Progenitor cell of endocrine pancreas (in vitro differentiated cells): ENCODE results near the gene HMCN2. TPM values are rescaled to one million over a fixed set of nuclear protein-coding genes. Genes with fewer than 3 reads are reported as not detected.

Experiments
- DNase-seq: peaks from one replicate; pipeline ENCODE4 v3.0.0; 2021; ENCODE audit warnings: low spot score; ENCODE audit not compliant: unreplicated experiment
- H3K27ac Mint-ChIP-seq: 2 replicates; pipeline ENCODE4 v1.8.0; 2021; ENCODE audit warnings: mild to moderate bottlenecking, moderate library complexity, mixed read lengths
- H3K27me3 Mint-ChIP-seq: 2 replicates; pipeline ENCODE4 v1.8.0; 2021; ENCODE audit warnings: mixed read lengths
- H3K36me3 Mint-ChIP-seq: 2 replicates; pipeline ENCODE4 v1.8.0; 2022; ENCODE audit warnings: mixed read lengths; ENCODE audit not compliant: insufficient read depth
- H3K4me1 Mint-ChIP-seq: 2 replicates; pipeline ENCODE4 v1.8.0; 2021; ENCODE audit warnings: low read depth, mixed read lengths
- H3K4me3 Mint-ChIP-seq: 2 replicates; pipeline ENCODE4 v1.8.0; 2021; ENCODE audit warnings: low read depth, mild to moderate bottlenecking, moderate library complexity, mixed read lengths
- H3K9me3 Mint-ChIP-seq: 2 replicates; pipeline ENCODE4 v1.8.0; 2021; ENCODE audit warnings: low read depth, mixed read lengths
- CTCF ChIP-seq: fragments of 200-600 bp; sonication (generic); IDR thresholded peaks from one replicate; pipeline ENCODE4 v1.5.0; 2021; ENCODE audit warnings: antibody characterized with exemption, mild to moderate bottlenecking; ENCODE audit not compliant: unreplicated experiment
- total RNA-seq: library from RNA; stranded (reverse); gene quantifications from 2 replicates; pipeline ENCODE4 v1.2.1, GENCODE V29; 2021

Gene HMCN2
- total RNA-seq, 1 donor from 2014 or later: 0.26 TPM

DNA sequence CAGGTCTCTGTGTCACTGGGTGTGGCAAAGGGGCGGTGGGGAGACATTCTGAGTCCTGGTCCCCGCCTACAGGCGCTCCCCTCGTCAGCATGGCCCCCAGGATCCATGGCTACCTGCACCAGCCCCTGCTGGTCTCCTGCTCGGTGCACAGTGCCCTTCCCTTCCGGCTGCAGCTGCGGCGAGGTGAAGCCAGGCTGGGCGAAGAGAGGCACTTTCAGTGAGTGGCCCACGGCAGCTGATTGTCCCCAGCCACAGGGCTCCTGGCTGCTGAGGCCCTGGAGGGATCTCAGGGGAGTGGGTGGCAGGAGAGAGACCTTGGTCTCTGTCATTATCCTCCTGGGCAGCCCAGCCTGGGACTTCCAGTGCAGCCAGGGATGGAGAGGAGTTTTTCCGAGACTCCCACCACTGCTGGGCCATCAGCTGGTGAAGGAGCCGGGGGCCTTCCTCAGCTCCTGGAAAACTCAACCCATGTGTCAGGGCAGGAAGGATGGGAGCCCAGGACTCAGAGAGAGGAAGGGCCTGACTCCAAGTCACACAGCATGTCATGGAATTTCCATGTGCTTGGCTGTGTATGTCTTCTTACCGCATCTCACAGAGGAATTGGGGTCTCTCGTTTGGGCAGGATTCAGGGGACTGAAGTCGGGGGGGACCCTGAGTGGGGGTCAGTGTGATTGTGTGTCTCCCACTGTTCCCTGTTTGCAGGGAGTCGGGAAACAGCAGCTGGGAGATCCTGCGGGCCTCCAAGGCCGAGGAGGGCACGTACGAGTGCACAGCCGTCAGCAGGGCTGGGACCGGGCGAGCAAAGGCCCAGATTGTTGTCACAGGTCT lies 37.4 kb downstream of the HMCN2 start:
- H3K27me3 Mint-ChIP-seq: peaks cover 13% of the 10 kb centered on the region
- H3K36me3 Mint-ChIP-seq: no peaks in the 10 kb centered on the region
- no peak overlapping the region for H3K4me3 Mint-ChIP-seq
- H3K27ac Mint-ChIP-seq: no peak overlapping the region
- DNase-seq: no peak
- no peak for TF ChIP-seq CTCF
- no peaks in the 10 kb centered on the region for H3K4me1 Mint-ChIP-seq
- H3K9me3 Mint-ChIP-seq: no peaks in the 10 kb centered on the region

GRCh38 chr9:130303613-130304055 lies 38.1 kb downstream of the HMCN2 start:
- DNase-seq: no peak
- no peak for TF ChIP-seq CTCF
- H3K4me3 Mint-ChIP-seq: no peak overlapping the region
- H3K9me3 Mint-ChIP-seq: no peaks in the 10 kb centered on the region
- no peak overlapping the region for H3K27ac Mint-ChIP-seq
- peaks cover 13% of the 10 kb centered on the region for H3K27me3 Mint-ChIP-seq
- H3K36me3 Mint-ChIP-seq: no peaks in the 10 kb centered on the region
- H3K4me1 Mint-ChIP-seq: no peaks in the 10 kb centered on the region

DNA sequence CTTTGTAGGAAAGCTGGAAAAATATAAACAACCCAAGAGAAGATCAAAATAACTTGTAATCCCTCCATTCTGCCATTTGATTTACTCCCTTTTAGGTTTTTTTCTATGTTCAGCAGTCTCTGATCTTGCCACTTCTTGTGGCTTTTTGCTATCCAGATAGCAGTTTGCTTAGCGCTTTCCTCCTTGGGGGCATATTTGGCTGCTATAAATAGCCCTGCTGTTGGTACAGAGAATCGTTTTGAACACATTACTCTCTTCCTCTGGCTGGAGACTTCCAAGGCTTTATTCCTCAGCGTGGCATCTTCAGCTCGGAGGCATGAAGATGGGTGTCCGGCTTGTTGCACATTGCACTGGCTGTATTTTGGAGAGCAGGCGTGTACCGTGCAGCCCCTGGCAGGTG lies 38.6 kb downstream of the HMCN2 start:
- DNase-seq: no peak
- TF ChIP-seq CTCF: no peak
- no peaks in the 10 kb centered on the region for H3K4me1 Mint-ChIP-seq
- no peak overlapping the region for H3K4me3 Mint-ChIP-seq
- H3K36me3 Mint-ChIP-seq: no peaks in the 10 kb centered on the region
- H3K27me3 Mint-ChIP-seq: peaks cover 13% of the 10 kb centered on the region
- no peaks in the 10 kb centered on the region for H3K9me3 Mint-ChIP-seq
- no peak overlapping the region for H3K27ac Mint-ChIP-seq

DNA sequence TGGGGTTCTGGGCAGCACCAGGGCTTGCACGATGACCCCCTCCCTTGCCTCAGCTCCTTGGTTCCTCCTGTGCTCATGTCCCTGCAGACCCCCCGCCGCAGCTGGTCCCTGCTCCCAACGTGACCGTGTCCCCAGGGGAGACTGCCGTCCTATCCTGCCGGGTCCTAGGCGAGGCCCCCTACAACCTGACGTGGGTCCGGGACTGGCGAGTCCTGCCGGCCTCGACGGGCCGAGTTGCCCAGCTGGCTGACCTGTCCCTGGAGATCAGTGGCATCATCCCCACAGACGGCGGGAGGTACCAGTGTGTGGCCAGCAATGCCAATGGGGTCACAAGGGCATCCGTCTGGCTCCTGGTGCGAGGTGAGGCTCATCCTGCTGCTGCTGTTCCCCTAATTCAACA lies 39.1 kb downstream of the HMCN2 start:
- no peak overlapping the region for H3K4me3 Mint-ChIP-seq
- no peak for DNase-seq
- no peak for TF ChIP-seq CTCF
- peaks cover 13% of the 10 kb centered on the region for H3K27me3 Mint-ChIP-seq
- H3K4me1 Mint-ChIP-seq: no peaks in the 10 kb centered on the region
- no peaks in the 10 kb centered on the region for H3K9me3 Mint-ChIP-seq
- no peaks in the 10 kb centered on the region for H3K36me3 Mint-ChIP-seq
- H3K27ac Mint-ChIP-seq: no peak overlapping the region

GRCh38 chr9:130305381-130305780 lies 39.8 kb downstream of the HMCN2 start:
- H3K4me3 Mint-ChIP-seq: no peak overlapping the region
- H3K9me3 Mint-ChIP-seq: no peaks in the 10 kb centered on the region
- H3K4me1 Mint-ChIP-seq: no peaks in the 10 kb centered on the region
- no peak overlapping the region for H3K27ac Mint-ChIP-seq
- peaks cover 9% of the 10 kb centered on the region for H3K27me3 Mint-ChIP-seq
- DNase-seq: no peak
- TF ChIP-seq CTCF: no peak
- H3K36me3 Mint-ChIP-seq: no peaks in the 10 kb centered on the region
